Activated naive CD8-positive, alpha-beta T cell treated with anti-CD3 and anti-CD28 coated beads, Interleukin-2, amount 10 ng/mL, durations not matched to agents 7 days and 5 days (primary cell): ENCODE results near the gene LCN10. TPM values are rescaled to one million over a fixed set of nuclear protein-coding genes. Genes with fewer than 3 reads are reported as not detected.

Source experiments
- ATAC-seq: fragments of 150-1000 bp; cut with Tn5 transposase; one replicate; pipeline ENCODE4 v1.10.0; 2021; ENCODE audit warnings: low read depth, moderate library complexity
- POLR2A ChIA-PET: fragments of 350-600 bp; sonication (Branson Sonifier 250); formaldehyde crosslinking; loops from one replicate; lab custom pipeline; 2021; ENCODE audit warnings: antibody characterized with exemption; lab: Charles Lee
- DNase-seq: peaks from one replicate; pipeline ENCODE4 v3.0.0; 2021
- H3K27ac Mint-ChIP-seq: one replicate; pipeline ENCODE4 v1.8.0; 2022; ENCODE audit warnings: mild to moderate bottlenecking, mixed read lengths
- H3K27me3 Mint-ChIP-seq: one replicate; pipeline ENCODE4 v1.8.0; 2022; ENCODE audit warnings: mild to moderate bottlenecking, moderate library complexity, mixed read lengths
- H3K36me3 Mint-ChIP-seq: one replicate; pipeline ENCODE4 v1.8.0; 2021; ENCODE audit warnings: mild to moderate bottlenecking, mixed read lengths
- H3K4me1 Mint-ChIP-seq: one replicate; pipeline ENCODE4 v1.8.0; 2021; ENCODE audit warnings: mixed read lengths
- H3K4me3 Mint-ChIP-seq: one replicate; pipeline ENCODE4 v1.8.0; 2022; ENCODE audit warnings: mild to moderate bottlenecking, moderate library complexity, mixed read lengths
- H3K9me3 Mint-ChIP-seq: one replicate; pipeline ENCODE4 v1.8.0; 2021; ENCODE audit warnings: mixed read lengths
- total RNA-seq, 2 experiments: library from RNA; stranded (reverse); gene quantifications; one replicate each; pipeline ENCODE4 v1.2.3, GENCODE V29; 2021

The LCN10 gene
- total RNA-seq, 2 experiments from 2014 or later = 1.00 to 1.0 TPM

- Mint-ChIP-seq H3K36me3 (no peaks in the 10 kb centered on the region), H3K9me3 (no peaks in the 10 kb centered on the region), H3K4me3 (no peak overlapping the region), H3K27ac (no peak overlapping the region), H3K4me1 (peaks cover 7% of the 10 kb centered on the region), H3K27me3 (peaks cover 2% of the 10 kb centered on the region)
- no peak for ATAC-seq
- no peak for DNase-seq
- POLR2A ChIA-PET = no interaction called here
These were observed 10.1 kb downstream of the LCN10 start for GRCh38 chr9:136732444-136733178.

DNA sequence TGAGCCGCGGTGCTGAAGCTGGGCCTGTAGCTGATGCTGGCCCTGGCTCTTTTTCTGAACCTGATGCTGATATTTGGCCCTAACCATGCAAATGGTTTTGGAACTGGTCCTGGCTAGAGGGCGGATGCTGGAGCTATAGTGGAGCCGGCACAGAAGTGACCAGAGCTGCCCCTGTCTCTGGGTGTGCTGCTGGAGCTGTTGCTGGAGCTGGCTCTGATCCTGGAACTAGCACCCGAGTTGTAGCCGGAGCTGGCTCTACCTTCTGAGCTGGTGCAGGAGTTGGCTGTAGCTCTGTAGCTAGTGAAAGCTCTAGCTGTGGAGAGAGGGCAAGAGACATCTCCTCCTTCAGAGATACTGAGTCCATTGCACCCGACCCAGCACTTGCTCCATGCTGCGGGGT lies 12.8 kb downstream of the LCN10 start:
- no peak overlapping the region for H3K27ac Mint-ChIP-seq
- POLR2A ChIA-PET = interaction anchor here (0.5 to 1.3 kb wide), 4 partner anchors 10 to 191 kb away, joined by 3 to 6 read pairs (median 4); no protein-coding TSS in a partner anchor
- DNase-seq (no peak), ATAC-seq (no peak)
- peaks cover 9% of the 10 kb centered on the region for H3K36me3 Mint-ChIP-seq
- H3K4me3 Mint-ChIP-seq = peak overlapping the region; percentile 42
- peaks cover 2% of the 10 kb centered on the region for H3K27me3 Mint-ChIP-seq
- H3K9me3 Mint-ChIP-seq = no peaks in the 10 kb centered on the region
- H3K4me1 Mint-ChIP-seq = peaks cover 20% of the 10 kb centered on the region

GRCh38 chr9:136729144-136729543 lies 13.6 kb downstream of the LCN10 start:
- ATAC-seq (no peak), DNase-seq (no peak)
- POLR2A ChIA-PET = interaction anchor here (0.5 to 3.0 kb wide), 11 partner anchors 11 to 302 kb away, joined by 3 to 52 read pairs (median 4); partner anchors contain the start of genes NOTCH1 and RABL6
- peaks cover 2% of the 10 kb centered on the region for H3K27me3 Mint-ChIP-seq
- peak overlapping the region; percentile 42 for H3K4me3 Mint-ChIP-seq
- no peaks in the 10 kb centered on the region for H3K9me3 Mint-ChIP-seq
- peaks cover 23% of the 10 kb centered on the region for H3K4me1 Mint-ChIP-seq
- H3K27ac Mint-ChIP-seq = no peak overlapping the region
- peaks cover 11% of the 10 kb centered on the region for H3K36me3 Mint-ChIP-seq

GRCh38 chr9:136728548-136729123 lies 14.1 kb downstream of the LCN10 start:
- peak overlapping the region; percentile 42 for H3K4me3 Mint-ChIP-seq
- peaks cover 2% of the 10 kb centered on the region for H3K27me3 Mint-ChIP-seq
- DNase-seq (peak; percentile 57), ATAC-seq (peak; percentile 12)
- POLR2A ChIA-PET = interaction anchor here (0.6 to 4.0 kb wide), 27 partner anchors 9 to 619 kb away, joined by 3 to 52 read pairs (median 4); partner anchors contain the start of genes AGPAT2, AJM1, DIPK1B and LCN10
- no peak overlapping the region for H3K27ac Mint-ChIP-seq
- H3K9me3 Mint-ChIP-seq = no peaks in the 10 kb centered on the region
- H3K36me3 Mint-ChIP-seq = peaks cover 15% of the 10 kb centered on the region
- H3K4me1 Mint-ChIP-seq = peaks cover 23% of the 10 kb centered on the region

- Mint-ChIP-seq H3K27me3 (peaks cover 2% of the 10 kb centered on the region), H3K36me3 (peaks cover 16% of the 10 kb centered on the region), H3K9me3 (no peaks in the 10 kb centered on the region), H3K4me3 (peak overlapping the region; percentile 98), H3K4me1 (peaks cover 23% of the 10 kb centered on the region), H3K27ac (no peak overlapping the region)
- DNase-seq (peak; percentile 98), ATAC-seq (peak; percentile 75)
- POLR2A ChIA-PET = interaction anchor here (0.6 to 4.0 kb wide), 26 partner anchors 10 to 619 kb away, joined by 3 to 52 read pairs (median 4); partner anchors contain the start of genes AGPAT2, AJM1, DIPK1B and LCN10
These were observed 14.6 kb downstream of the LCN10 start for GRCh38 chr9:136728080-136728547.

GRCh38 chr9:136726631-136727191 lies 16.0 kb downstream of the LCN10 start:
- Mint-ChIP-seq H3K9me3 (no peaks in the 10 kb centered on the region), H3K36me3 (peaks cover 16% of the 10 kb centered on the region), H3K27me3 (peaks cover 2% of the 10 kb centered on the region), H3K4me3 (peak overlapping the region; percentile 98), H3K27ac (peak overlapping the region; percentile 95), H3K4me1 (peaks cover 23% of the 10 kb centered on the region)
- peak; percentile 52 for DNase-seq
- POLR2A ChIA-PET = interaction anchor here (0.6 to 4.0 kb wide), 16 partner anchors 11 to 732 kb away, joined by 3 to 52 read pairs (median 6); partner anchors contain the start of genes AGPAT2, DIPK1B, LCN10 and RABL6
- ATAC-seq = peak; percentile 43

DNA sequence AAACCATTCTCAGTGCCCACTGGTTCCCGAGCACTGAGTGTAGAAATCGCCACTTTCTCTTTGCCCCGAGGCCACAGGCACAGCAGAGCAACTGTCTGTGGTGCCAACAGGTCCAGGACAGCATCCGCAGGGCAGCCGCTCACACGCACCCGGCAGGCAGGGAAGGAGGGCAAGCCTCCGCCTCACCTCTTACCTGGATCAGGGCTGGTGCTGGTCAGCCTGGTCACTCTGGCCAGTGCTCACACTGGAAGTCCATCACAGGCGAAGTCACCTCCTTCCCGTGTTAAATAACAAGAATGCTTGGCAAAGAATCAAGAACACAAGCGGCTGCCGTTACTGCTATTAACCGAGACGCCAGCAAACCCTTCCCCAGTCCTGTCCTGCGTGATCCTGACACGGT lies 16.6 kb downstream of the LCN10 start:
- Mint-ChIP-seq H3K4me3 (peak overlapping the region; percentile 98), H3K27ac (peak overlapping the region; percentile 95), H3K4me1 (peaks cover 23% of the 10 kb centered on the region), H3K36me3 (peaks cover 16% of the 10 kb centered on the region), H3K27me3 (peaks cover 2% of the 10 kb centered on the region), H3K9me3 (no peaks in the 10 kb centered on the region)
- POLR2A ChIA-PET = interaction anchor here (0.6 to 4.0 kb wide), 6 partner anchors 12 to 54 kb away, joined by 3 to 52 read pairs (median 22); partner anchors contain the start of genes AGPAT2, DIPK1B and LCN10
- ATAC-seq (no peak), DNase-seq (no peak)

DNA sequence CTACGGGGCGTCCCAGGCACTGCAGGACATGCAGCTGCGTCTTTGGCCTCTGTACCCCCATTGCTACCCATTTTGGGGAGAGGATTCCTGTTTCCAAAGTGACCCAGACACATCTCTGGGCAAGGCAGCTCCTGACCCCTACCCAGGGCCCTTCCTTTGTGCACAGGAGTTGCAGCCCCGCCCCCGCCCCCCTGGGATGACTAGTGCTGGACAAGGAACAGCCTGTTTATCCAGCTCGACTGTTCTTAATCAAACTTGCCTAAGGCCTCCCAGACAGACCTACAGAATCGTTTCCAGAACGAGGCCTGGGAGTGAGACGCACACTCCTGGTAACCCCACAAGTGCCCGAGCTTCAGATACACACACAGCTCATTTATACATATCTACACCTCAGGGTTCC lies 17.1 kb downstream of the LCN10 start:
- no peak overlapping the region for H3K27ac Mint-ChIP-seq
- H3K9me3 Mint-ChIP-seq = no peaks in the 10 kb centered on the region

GRCh38 chr9:136724772-136725171 lies 18.0 kb downstream of the LCN10 start:
- no peak for DNase-seq
- Mint-ChIP-seq H3K9me3 (no peaks in the 10 kb centered on the region), H3K4me1 (peaks cover 21% of the 10 kb centered on the region), H3K36me3 (peaks cover 16% of the 10 kb centered on the region), H3K27me3 (peaks cover 2% of the 10 kb centered on the region), H3K4me3 (no peak overlapping the region), H3K27ac (no peak overlapping the region)
- POLR2A ChIA-PET = interaction anchor here (4.0 kb wide), 1 partner anchor 10 kb away, joined by 46 read pairs; the partner anchor contains the start of gene DIPK1B
- no peak for ATAC-seq

More for the DNA sequence above, 17.1 kb downstream of the LCN10 start:
- Mint-ChIP-seq H3K4me3 (no peak overlapping the region), H3K4me1 (peaks cover 23% of the 10 kb centered on the region), H3K36me3 (peaks cover 16% of the 10 kb centered on the region), H3K27me3 (peaks cover 2% of the 10 kb centered on the region)
- ATAC-seq (no peak), DNase-seq (no peak)
- POLR2A ChIA-PET = interaction anchor here (0.6 to 4.0 kb wide), 3 partner anchors 11 to 625 kb away, joined by 3 to 46 read pairs (median 3); partner anchors contain the start of gene DIPK1B

DNA sequence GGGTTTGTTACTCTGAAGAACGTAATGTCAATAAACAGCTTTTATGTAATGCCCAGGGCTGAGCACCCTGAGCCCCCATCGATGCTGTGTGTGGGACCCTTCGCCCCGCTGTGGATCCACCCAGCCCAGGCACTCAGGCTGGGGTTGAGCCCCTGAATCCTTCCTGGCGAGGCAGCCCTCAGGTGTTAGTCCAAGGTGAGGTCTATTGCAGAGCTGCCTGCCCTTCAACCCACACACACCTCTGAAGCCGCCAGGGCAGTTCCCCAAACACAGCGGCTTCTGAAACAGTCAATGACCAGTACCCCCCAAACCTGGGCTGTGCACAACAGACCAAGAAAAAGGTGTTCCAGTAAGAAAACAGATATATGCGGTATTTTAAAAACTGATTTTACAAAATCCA lies 18.8 kb downstream of the LCN10 start:
- Mint-ChIP-seq H3K4me3 (no peak overlapping the region), H3K4me1 (peaks cover 16% of the 10 kb centered on the region), H3K36me3 (peaks cover 16% of the 10 kb centered on the region)

GRCh38 chr9:136723362-136723976 lies 19.3 kb downstream of the LCN10 start:
- POLR2A ChIA-PET = no interaction called here
- Mint-ChIP-seq H3K27me3 (no peaks in the 10 kb centered on the region), H3K36me3 (peaks cover 16% of the 10 kb centered on the region), H3K9me3 (no peaks in the 10 kb centered on the region), H3K4me1 (peaks cover 16% of the 10 kb centered on the region), H3K4me3 (no peak overlapping the region), H3K27ac (no peak overlapping the region)
- DNase-seq (peak; percentile 32), ATAC-seq (no peak)

More for the DNA sequence above, 18.8 kb downstream of the LCN10 start:
- no peaks in the 10 kb centered on the region for H3K9me3 Mint-ChIP-seq
- no peaks in the 10 kb centered on the region for H3K27me3 Mint-ChIP-seq
- no peak for ATAC-seq
- DNase-seq = no peak
- H3K27ac Mint-ChIP-seq = no peak overlapping the region
- POLR2A ChIA-PET = no interaction called here

DNA sequence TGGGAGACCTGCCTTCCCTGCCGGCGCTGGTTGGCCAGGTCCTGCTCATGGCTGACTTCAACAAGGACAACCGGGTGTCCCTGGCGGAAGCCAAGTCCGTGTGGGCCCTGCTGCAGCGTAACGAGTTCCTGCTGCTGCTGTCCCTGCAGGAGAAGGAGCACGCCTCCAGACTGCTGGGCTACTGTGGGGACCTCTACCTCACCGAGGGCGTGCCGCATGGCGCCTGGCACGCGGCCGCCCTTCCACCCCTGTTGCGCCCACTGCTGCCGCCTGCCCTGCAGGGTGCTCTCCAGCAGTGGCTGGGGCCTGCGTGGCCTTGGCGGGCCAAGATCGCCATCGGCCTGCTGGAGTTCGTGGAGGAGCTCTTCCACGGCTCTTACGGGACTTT lies 19.8 kb downstream of the LCN10 start:
- Mint-ChIP-seq H3K27me3 (no peaks in the 10 kb centered on the region), H3K4me3 (no peak overlapping the region), H3K27ac (no peak overlapping the region), H3K9me3 (no peaks in the 10 kb centered on the region), H3K36me3 (peaks cover 16% of the 10 kb centered on the region), H3K4me1 (peaks cover 16% of the 10 kb centered on the region)
- POLR2A ChIA-PET = no interaction called here
- ATAC-seq (no peak), DNase-seq (peak; percentile 34)
